Neural progenitor cell (in vitro differentiated cells): Measurements from ENCODE around the gene IMP3. TPM values are rescaled to one million over a fixed set of nuclear protein-coding genes. Genes with fewer than 3 reads are reported as not detected.

Source experiments
- DNase-seq: peaks from one replicate; pipeline ENCODE4 v3.0.0-alpha.2; 2016; ENCODE audit warnings: low spot score
- H2AFZ ChIP-seq: fragments of 200-600 bp; sonication (generic); replicated peaks from 2 replicates; pipeline ENCODE4 v1.6.1; 2016; ENCODE audit warnings: antibody characterized with exemption
- H3F3A ChIP-seq: fragments of 200-600 bp; sonication (generic); 2 replicates; pipeline ENCODE4 v1.6.1; 2016; ENCODE audit warnings: antibody characterized with exemption, low read depth
- H3K27ac ChIP-seq: fragments of 200-600 bp; sonication (generic); 2 replicates; pipeline ENCODE4 v1.5.1; 2016; ENCODE audit warnings: mild to moderate bottlenecking
- H3K27me3 ChIP-seq: fragments of 200-600 bp; sonication (generic); 2 replicates; pipeline ENCODE4 v1.6.1; 2016; ENCODE audit warnings: mild to moderate bottlenecking, moderate library complexity
- H3K36me3 ChIP-seq: fragments of 200-600 bp; sonication (generic); 2 replicates; pipeline ENCODE4 v1.5.1; 2016
- H3K4me1 ChIP-seq: fragments of 200-600 bp; sonication (generic); 2 replicates; pipeline ENCODE4 v1.6.1; 2016; ENCODE audit warnings: mixed run types
- H3K4me2 ChIP-seq: fragments of 200-600 bp; sonication (generic); 2 replicates; pipeline ENCODE4 v1.6.1; 2016
- H3K4me3 ChIP-seq: fragments of 200-600 bp; sonication (generic); 2 replicates; pipeline ENCODE4 v1.5.1; 2016
- H3K79me2 ChIP-seq: fragments of 200-600 bp; sonication (generic); 2 replicates; pipeline ENCODE4 v1.6.1; 2016; ENCODE audit warnings: low read depth
- H3K9ac ChIP-seq: fragments of 200-600 bp; sonication (generic); 2 replicates; pipeline ENCODE4 v1.6.1; 2016
- H3K9me3 ChIP-seq: fragments of 200-600 bp; sonication (generic); 2 replicates; pipeline ENCODE4 v1.5.1; 2016; ENCODE audit warnings: low read depth
- H4K20me1 ChIP-seq: fragments of 200-600 bp; sonication (generic); 2 replicates; pipeline ENCODE4 v1.6.1; 2016; ENCODE audit warnings: low read depth
- H3K27ac Mint-ChIP-seq: 3 replicates; pipeline ENCODE4 v1.8.0; 2021; ENCODE audit warnings: mixed read lengths
- H3K27me3 Mint-ChIP-seq: 2 replicates; pipeline ENCODE4 v1.8.0; 2022; ENCODE audit warnings: low read depth, mild to moderate bottlenecking, inconsistent platforms, moderate library complexity, mixed read lengths; ENCODE audit not compliant: insufficient read depth
- H3K36me3 Mint-ChIP-seq: 3 replicates; pipeline ENCODE4 v1.8.0; 2021; ENCODE audit warnings: mixed read lengths
- H3K4me1 Mint-ChIP-seq: 3 replicates; pipeline ENCODE4 v1.8.0; 2021; ENCODE audit warnings: mixed read lengths
- H3K4me3 Mint-ChIP-seq: 3 replicates; pipeline ENCODE4 v1.8.0; 2021; ENCODE audit warnings: mild to moderate bottlenecking, moderate library complexity, mixed read lengths
- H3K9me3 Mint-ChIP-seq: 3 replicates; pipeline ENCODE4 v1.8.0; 2020; ENCODE audit warnings: mixed read lengths
- CTCF ChIP-seq: fragments of 200-600 bp; sonication (generic); IDR thresholded peaks from 2 replicates; pipeline ENCODE4 v1.5.1; 2017; ENCODE audit warnings: antibody characterized with exemption, mild to moderate bottlenecking
- EZH2 ChIP-seq: fragments of 200-600 bp; sonication (generic); IDR thresholded peaks from 2 replicates; pipeline ENCODE4 v1.6.1; 2017; ENCODE audit warnings: antibody characterized with exemption, mild to moderate bottlenecking, moderate library complexity
- EZH2phosphoT487 ChIP-seq: fragments of 200-600 bp; sonication (generic); IDR thresholded peaks from 2 replicates; pipeline ENCODE4 v1.6.1; 2017; ENCODE audit warnings: antibody characterized with exemption
- total RNA-seq: library from RNA; depleted of rRNA; stranded (reverse); fragments of >200 nt; gene quantifications from 2 replicates; pipeline ENCODE4 v1.2.3, GENCODE V29; 2015; ENCODE audit warnings: low replicate concordance

The IMP3 gene
- total RNA-seq, 1 donor from 2014 or later: 62.1 TPM

DNA sequence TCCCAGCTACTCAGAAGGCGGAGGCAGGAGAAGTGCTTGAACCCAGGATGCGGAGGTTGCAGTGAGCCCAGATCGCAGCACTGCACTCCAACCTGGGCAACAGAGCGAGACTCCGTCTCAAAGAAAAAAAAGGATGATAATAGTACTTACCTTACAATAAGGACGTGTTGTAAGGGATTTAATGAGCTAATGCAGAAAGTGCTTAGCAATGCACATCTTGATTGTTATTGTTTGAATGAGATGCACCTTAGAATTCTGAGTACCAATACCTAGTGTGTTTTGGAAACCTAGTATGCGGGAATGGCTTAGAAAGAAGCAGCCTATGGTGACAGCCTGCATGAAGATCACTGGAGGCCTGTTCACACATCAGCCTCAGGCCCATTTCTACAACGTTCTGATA lies 34.0 kb downstream of the IMP3 start:
- no peaks in the 10 kb centered on the region for H3K9me3 ChIP-seq
- Mint-ChIP-seq H3K27me3 (no peaks in the 10 kb centered on the region), H3K4me1 (no peaks in the 10 kb centered on the region), H3K27ac (no peak overlapping the region), H3K9me3 (no peaks in the 10 kb centered on the region), H3K4me3 (no peak overlapping the region), H3K36me3 (peaks cover 27% of the 10 kb centered on the region)
- no peaks in the 10 kb centered on the region for H3K27me3 ChIP-seq
- H3K36me3 ChIP-seq: no peaks in the 10 kb centered on the region
- H3K79me2 ChIP-seq: no peaks in the 10 kb centered on the region
- no peak overlapping the region for H3K4me3 ChIP-seq
- no peak overlapping the region for H3K4me2 ChIP-seq
- H3K27ac ChIP-seq: no peak overlapping the region
- TF ChIP-seq EZH2phosphoT487 (no peak), CTCF (no peak), EZH2 (no peak)
- no peak overlapping the region for H2AFZ ChIP-seq
- H3F3A ChIP-seq: no peaks in the 10 kb centered on the region
- DNase-seq: no peak
- H3K4me1 ChIP-seq: no peaks in the 10 kb centered on the region
- no peaks in the 10 kb centered on the region for H4K20me1 ChIP-seq
- H3K9ac ChIP-seq: no peak overlapping the region

DNA sequence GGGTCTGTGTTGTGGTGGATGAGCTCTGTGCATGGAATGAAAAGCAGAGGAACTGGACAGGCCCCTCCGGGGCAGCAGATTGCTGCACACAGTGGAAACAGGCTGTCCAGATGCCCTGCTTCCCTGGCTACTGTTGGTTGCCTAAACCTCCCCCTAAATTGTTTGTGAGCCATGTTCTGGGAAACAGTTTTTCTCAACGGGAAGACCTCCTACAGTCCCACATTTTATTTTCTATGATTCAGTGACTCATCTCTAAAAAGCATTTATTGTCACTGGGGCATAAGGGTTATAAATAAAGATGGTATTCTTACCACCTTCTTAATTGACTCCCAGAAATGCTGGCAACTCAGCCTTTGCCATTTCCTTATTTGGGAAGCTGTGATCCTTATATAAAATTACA lies 40.6 kb downstream of the IMP3 start:
- H2AFZ ChIP-seq: no peak overlapping the region
- no peak overlapping the region for H3K4me3 ChIP-seq
- no peaks in the 10 kb centered on the region for H3K79me2 ChIP-seq
- peaks cover 16% of the 10 kb centered on the region for H3K36me3 Mint-ChIP-seq
- H3F3A ChIP-seq: no peaks in the 10 kb centered on the region
- no peak for TF ChIP-seq EZH2phosphoT487
- no peak for TF ChIP-seq CTCF
- TF ChIP-seq EZH2: no peak
- no peaks in the 10 kb centered on the region for H3K9me3 ChIP-seq
- no peaks in the 10 kb centered on the region for H4K20me1 ChIP-seq
- H3K4me3 Mint-ChIP-seq: no peak overlapping the region
- no peaks in the 10 kb centered on the region for H3K4me1 ChIP-seq
- no peak overlapping the region for H3K9ac ChIP-seq
- H3K4me1 Mint-ChIP-seq: no peaks in the 10 kb centered on the region
- DNase-seq: no peak
- no peaks in the 10 kb centered on the region for H3K36me3 ChIP-seq
- H3K27me3 ChIP-seq: no peaks in the 10 kb centered on the region
- H3K27ac Mint-ChIP-seq: no peak overlapping the region
- no peaks in the 10 kb centered on the region for H3K9me3 Mint-ChIP-seq
- no peak overlapping the region for H3K27ac ChIP-seq
- no peak overlapping the region for H3K4me2 ChIP-seq
- H3K27me3 Mint-ChIP-seq: no peaks in the 10 kb centered on the region

DNA sequence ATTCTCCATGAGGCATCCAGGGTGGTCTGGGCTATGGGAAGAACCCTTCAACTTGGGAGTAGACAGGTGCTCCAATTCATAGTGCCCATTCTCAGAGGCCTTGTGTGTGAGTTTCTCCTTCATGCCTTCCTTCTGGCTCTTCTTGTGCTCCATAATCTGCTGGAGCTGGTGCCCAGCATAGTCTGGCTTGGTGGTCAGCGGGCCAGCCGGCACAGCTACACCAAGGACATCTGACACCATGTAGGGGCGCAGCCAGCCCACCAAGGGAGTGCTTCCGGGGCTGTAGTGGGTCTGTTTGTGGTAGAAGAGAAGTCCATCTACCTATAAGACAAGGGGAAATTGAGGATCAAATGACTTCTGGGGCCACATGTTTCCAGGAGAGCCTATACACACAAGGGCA lies 41.7 kb downstream of the IMP3 start:
- Histone ChIP-seq H3K36me3 (no peaks in the 10 kb centered on the region), H2AFZ (no peak overlapping the region), H3K4me3 (no peak overlapping the region), H3F3A (no peaks in the 10 kb centered on the region), H3K4me2 (no peak overlapping the region), H3K27me3 (no peaks in the 10 kb centered on the region), H3K27ac (no peak overlapping the region), H3K79me2 (no peaks in the 10 kb centered on the region), H4K20me1 (no peaks in the 10 kb centered on the region), H3K9me3 (no peaks in the 10 kb centered on the region), H3K4me1 (no peaks in the 10 kb centered on the region), H3K9ac (no peak overlapping the region)
- Mint-ChIP-seq H3K4me1 (no peaks in the 10 kb centered on the region), H3K27ac (no peak overlapping the region), H3K27me3 (no peaks in the 10 kb centered on the region), H3K4me3 (no peak overlapping the region), H3K36me3 (peaks cover 12% of the 10 kb centered on the region), H3K9me3 (no peaks in the 10 kb centered on the region)
- TF ChIP-seq EZH2phosphoT487 (no peak), CTCF (no peak), EZH2 (no peak)
- DNase-seq: no peak
